HL-60 (cell line): ENCODE data around the gene SORT1.

ENCODE experiments used
- DNase-seq, 2 experiments: peaks; one replicate each; pipeline ENCODE4 v3.0.0-alpha.2; 2010 to 2020; ENCODE audit warnings: low read depth in 1 of 2, low spot score in 1 of 2
- H3K27ac ChIP-seq: fragments of 250-450 bp; sonication (Bioruptor Pico); replicated peaks from 2 replicates; pipeline ENCODE4 v1.5.1; 2020; ENCODE audit warnings: mild to moderate bottlenecking, moderate library complexity
- H3K27me3 ChIP-seq: fragments of 250-450 bp; sonication (Bioruptor Pico); 2 replicates; pipeline ENCODE4 v1.5.1; 2021; ENCODE audit warnings: mild to moderate bottlenecking, moderate library complexity; ENCODE audit not compliant: insufficient read depth, poor library complexity, severe bottlenecking
- H3K4me3 ChIP-seq: replicated peaks from 2 replicates; pipeline ENCODE4 v1.5.1; 2011; ENCODE audit warnings: mild to moderate bottlenecking, control low read depth, low read length; ENCODE audit not compliant: insufficient read depth
- CTCF ChIP-seq: IDR thresholded peaks from one replicate; pipeline ENCODE4 v1.5.1; 2011; ENCODE audit warnings: low read length, control low read depth, inconsistent platforms; ENCODE audit not compliant: insufficient read depth
- GABPA ChIP-seq: IDR thresholded peaks from 2 replicates; pipeline ENCODE4 v1.6.1; 2012; ENCODE audit warnings: low read depth
- POLR2AphosphoS5 ChIP-seq: IDR thresholded peaks from 2 replicates; pipeline ENCODE4 v1.6.1; 2012; ENCODE audit warnings: low read depth
- SPI1 ChIP-seq: IDR thresholded peaks from 2 replicates; pipeline ENCODE4 v1.6.1; 2012; ENCODE audit warnings: low read depth, mild to moderate bottlenecking, borderline replicate concordance
- TF ChIP-seq, protein P1 (sequence below): IDR thresholded peaks from 2 replicates; pipeline ENCODE4 v1.6.1; 2012; ENCODE audit warnings: low read depth; ENCODE audit not compliant: insufficient replicate concordance

Gene SORT1

DNA sequence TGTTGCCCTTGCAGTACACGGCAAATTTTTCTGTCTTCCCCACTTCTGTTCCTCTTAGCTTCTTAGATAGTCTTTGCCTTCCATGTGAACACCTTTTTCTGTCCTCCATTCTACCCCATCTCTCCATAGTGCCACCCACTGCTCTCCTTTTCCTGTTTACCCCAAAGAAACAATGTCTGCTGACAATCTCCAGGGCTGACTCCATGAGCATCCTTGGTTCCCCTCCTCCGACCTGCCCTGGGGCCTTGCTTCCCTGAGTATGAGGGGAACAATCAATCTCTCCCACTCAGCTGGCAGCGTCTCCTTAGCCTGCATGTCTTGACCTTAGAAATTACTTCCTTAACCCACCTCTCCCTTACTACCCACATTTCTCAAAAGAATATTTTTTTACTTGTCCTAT is 78.6 kb downstream of the SORT1 start:
- DNase-seq: no peak
- no peak overlapping the region for H3K27ac ChIP-seq
- no peak overlapping the region for H3K4me3 ChIP-seq
- TF ChIP-seq GABPA: no peak
- no peak for TF ChIP-seq SPI1
- TF ChIP-seq, protein P1, sequence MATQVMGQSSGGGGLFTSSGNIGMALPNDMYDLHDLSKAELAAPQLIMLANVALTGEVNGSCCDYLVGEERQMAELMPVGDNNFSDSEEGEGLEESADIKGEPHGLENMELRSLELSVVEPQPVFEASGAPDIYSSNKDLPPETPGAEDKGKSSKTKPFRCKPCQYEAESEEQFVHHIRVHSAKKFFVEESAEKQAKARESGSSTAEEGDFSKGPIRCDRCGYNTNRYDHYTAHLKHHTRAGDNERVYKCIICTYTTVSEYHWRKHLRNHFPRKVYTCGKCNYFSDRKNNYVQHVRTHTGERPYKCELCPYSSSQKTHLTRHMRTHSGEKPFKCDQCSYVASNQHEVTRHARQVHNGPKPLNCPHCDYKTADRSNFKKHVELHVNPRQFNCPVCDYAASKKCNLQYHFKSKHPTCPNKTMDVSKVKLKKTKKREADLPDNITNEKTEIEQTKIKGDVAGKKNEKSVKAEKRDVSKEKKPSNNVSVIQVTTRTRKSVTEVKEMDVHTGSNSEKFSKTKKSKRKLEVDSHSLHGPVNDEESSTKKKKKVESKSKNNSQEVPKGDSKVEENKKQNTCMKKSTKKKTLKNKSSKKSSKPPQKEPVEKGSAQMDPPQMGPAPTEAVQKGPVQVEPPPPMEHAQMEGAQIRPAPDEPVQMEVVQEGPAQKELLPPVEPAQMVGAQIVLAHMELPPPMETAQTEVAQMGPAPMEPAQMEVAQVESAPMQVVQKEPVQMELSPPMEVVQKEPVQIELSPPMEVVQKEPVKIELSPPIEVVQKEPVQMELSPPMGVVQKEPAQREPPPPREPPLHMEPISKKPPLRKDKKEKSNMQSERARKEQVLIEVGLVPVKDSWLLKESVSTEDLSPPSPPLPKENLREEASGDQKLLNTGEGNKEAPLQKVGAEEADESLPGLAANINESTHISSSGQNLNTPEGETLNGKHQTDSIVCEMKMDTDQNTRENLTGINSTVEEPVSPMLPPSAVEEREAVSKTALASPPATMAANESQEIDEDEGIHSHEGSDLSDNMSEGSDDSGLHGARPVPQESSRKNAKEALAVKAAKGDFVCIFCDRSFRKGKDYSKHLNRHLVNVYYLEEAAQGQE: no peak
- no peak for TF ChIP-seq CTCF
- TF ChIP-seq POLR2AphosphoS5: no peak
- H3K27me3 ChIP-seq: peaks cover 2% of the 10 kb centered on the region

DNA sequence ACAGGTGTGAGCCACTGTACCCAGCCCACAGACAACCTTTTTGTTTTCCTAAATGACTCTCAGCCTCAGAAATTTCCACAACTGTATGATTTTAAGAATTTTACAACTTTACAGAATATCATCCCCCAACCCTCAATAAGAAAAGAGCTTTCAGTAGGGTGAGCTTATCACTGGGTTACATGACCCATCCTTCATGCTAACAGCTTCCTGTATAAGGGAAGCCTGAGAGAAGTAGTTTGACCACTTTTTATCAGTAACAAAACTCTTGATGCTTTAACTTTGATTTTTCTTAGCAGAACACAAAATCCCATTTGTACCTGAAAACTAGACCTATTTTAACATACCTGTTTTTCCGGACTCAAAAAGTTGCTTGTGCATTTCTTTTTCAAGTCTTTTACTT is 81.2 kb downstream of the SORT1 start:
- no peak overlapping the region for H3K4me3 ChIP-seq
- no peak overlapping the region for H3K27ac ChIP-seq
- TF ChIP-seq GABPA: no peak
- TF ChIP-seq, protein P1: no peak
- TF ChIP-seq CTCF: no peak
- no peak for TF ChIP-seq SPI1
- no peak for TF ChIP-seq POLR2AphosphoS5
- peaks cover 2% of the 10 kb centered on the region for H3K27me3 ChIP-seq
- DNase-seq: no peak

GRCh38 chr1:109315288-109315687 is 82.4 kb downstream of the SORT1 start:
- H3K27ac ChIP-seq: no peak overlapping the region
- peaks cover 2% of the 10 kb centered on the region for H3K27me3 ChIP-seq
- no peak for DNase-seq
- TF ChIP-seq CTCF: no peak
- TF ChIP-seq POLR2AphosphoS5: no peak
- TF ChIP-seq, protein P1: no peak
- TF ChIP-seq GABPA: no peak
- no peak for TF ChIP-seq SPI1
- no peak overlapping the region for H3K4me3 ChIP-seq
